K562 (cell line): Measurements from ENCODE around the gene ODAD4. TPM values are rescaled to one million over a fixed set of nuclear protein-coding genes. Genes with fewer than 3 reads are reported as not detected.

Experiments used
- ATAC-seq: fragments of 200-7000 bp; cut with Tn5 transposase; 3 replicates; pipeline ENCODE4 v1.9.1; 2020; ENCODE audit warnings: moderate library complexity
- BruUV-seq: library from RNA; stranded (reverse); fragments of 400-500 nt; replicated peaks from 2 replicates; lab custom pipeline; 2021; lab: Mats Ljungman, UMichigan
- CTCF ChIA-PET: fragments of 300-600 bp; formaldehyde crosslinking; extraction: SDS; loops from one replicate; lab custom pipeline; 2021; ENCODE audit warnings: low intra/inter-chr PET ratio; lab: Yijun Ruan, JAX
- POLR2A ChIA-PET: fragments of 300-600, 350-650 bp; sonication (Branson Sonifier 250); formaldehyde crosslinking; extraction: SDS; loops from one replicate; lab custom pipeline; 2021; ENCODE audit warnings: antibody characterized with exemption, inconsistent platforms; lab: Yijun Ruan, JAX
- DNase-seq, 4 experiments: peaks; one replicate each; pipeline versions ENCODE4 v3.0.0 to v3.0.0-alpha.2; 2011 to 2018; ENCODE audit warnings: low spot score in 3 of 4, mixed read lengths in 3 of 4; ENCODE audit errors: extremely low read depth in 1 of 4
- FAIRE-seq: peaks from 2 replicates; lab custom pipeline; 2011; peaks lifted over from hg19 to GRCh38; lab: Jason Lieb, UNC
- H2AFZ ChIP-seq: 2 replicates; pipeline ENCODE4 v1.6.0; 2011; ENCODE audit warnings: low read depth, low read length, control low read depth, inconsistent platforms
- H3K27ac ChIP-seq: fragments of 200-600 bp; 3 replicates; pipeline ENCODE4 v1.8.0; 2011; ENCODE audit warnings: low read depth, mild to moderate bottlenecking, control low read depth, inconsistent platforms, low read length, moderate library complexity, mixed read lengths; ENCODE audit errors: extremely low read depth
- H3K27me3 ChIP-seq, 2 experiments: fragments of 300-600 bp in 1 of 2; 2 replicates in 1 of 2; 3 replicates in 1 of 2; pipeline versions ENCODE4 v1.6.0 to v1.8.0; 2011; ENCODE audit warnings: inconsistent platforms in 2 of 2, low read length in 2 of 2, mild to moderate bottlenecking in 1 of 2, mixed read lengths in 1 of 2, moderate library complexity in 1 of 2; ENCODE audit not compliant: control insufficient read depth in 2 of 2, insufficient read depth in 2 of 2
- H3K36me3 ChIP-seq: fragments of 300-600 bp; 3 replicates; pipeline ENCODE4 v1.8.0; 2011; ENCODE audit warnings: mild to moderate bottlenecking, low read length, inconsistent platforms; ENCODE audit not compliant: control insufficient read depth, insufficient read depth
- H3K4me1 ChIP-seq, 2 experiments: fragments of 200-600 bp in 1 of 2; replicated peaks in 1 of 2; 2 replicates in 1 of 2; 3 replicates in 1 of 2; pipeline versions ENCODE4 v1.5.1 to v1.8.0; 2011; ENCODE audit warnings: inconsistent platforms in 2 of 2, low read length in 2 of 2, mild to moderate bottlenecking in 1 of 2, mixed read lengths in 1 of 2, moderate library complexity in 1 of 2; ENCODE audit not compliant: control insufficient read depth in 2 of 2, insufficient read depth in 2 of 2
- H3K4me2 ChIP-seq: 2 replicates; pipeline ENCODE4 v1.6.1; 2011; ENCODE audit warnings: low read length, control low read depth, inconsistent platforms, mixed read lengths; ENCODE audit not compliant: insufficient read depth
- H3K4me3 ChIP-seq: fragments of 200-600 bp; sonication (generic), shearing (Covaris generic); 2 replicates; pipeline ENCODE4 v1.5.1; 2016; ENCODE audit warnings: control low read depth, inconsistent platforms
- H3K79me2 ChIP-seq: fragments of 200-600 bp; 3 replicates; pipeline ENCODE4 v1.8.0; 2011; ENCODE audit warnings: low read length, inconsistent platforms; ENCODE audit not compliant: control insufficient read depth, insufficient read depth
- H3K9ac ChIP-seq, 2 experiments: 2 replicates each; pipeline versions ENCODE4 v1.6.0 to v1.6.1; 2011; ENCODE audit warnings: low read depth in 2 of 2, low read length in 2 of 2, control low read depth in 1 of 2, inconsistent platforms in 1 of 2, mild to moderate bottlenecking in 1 of 2, mixed read lengths in 1 of 2; ENCODE audit not compliant: insufficient read depth in 1 of 2
- H3K9me1 ChIP-seq: one replicate; pipeline ENCODE4 v1.6.0; 2011; ENCODE audit warnings: inconsistent platforms, mild to moderate bottlenecking, low read length, moderate library complexity; ENCODE audit not compliant: control insufficient read depth, insufficient read depth
- H3K9me3 ChIP-seq: replicated peaks from 2 replicates; pipeline ENCODE4 v1.5.1; 2011; ENCODE audit warnings: low read depth, low read length, inconsistent platforms; ENCODE audit not compliant: control insufficient read depth, insufficient read depth
- H4K20me1 ChIP-seq: replicated peaks from 2 replicates; pipeline ENCODE4 v1.6.1; 2011; ENCODE audit warnings: low read length, inconsistent platforms, mixed read lengths; ENCODE audit not compliant: control insufficient read depth, insufficient read depth
- CSDE1 ChIP-seq, 2 experiments: fragments of 450-650 bp; IDR thresholded peaks; 2 replicates each; pipeline ENCODE4 v1.6.1; 2016; ENCODE audit warnings: mild to moderate bottlenecking in 1 of 2
- HES1 ChIP-seq: fragments of 450-650 bp; IDR thresholded peaks from 2 replicates; pipeline ENCODE4 v1.6.1; 2016; ENCODE audit warnings: low read depth, mild to moderate bottlenecking, moderate library complexity
- MGA ChIP-seq: fragments of 450-650 bp; IDR thresholded peaks from 2 replicates; pipeline ENCODE4 v1.6.1; 2016; ENCODE audit warnings: mild to moderate bottlenecking, moderate library complexity
- MNT ChIP-seq, 2 experiments: fragments of 450-650 bp; conservative IDR thresholded peaks; 2 replicates each; pipeline ENCODE4 v1.6.1; 2017; ENCODE audit warnings: mild to moderate bottlenecking in 2 of 2, moderate library complexity in 2 of 2
- TAF1 ChIP-seq: IDR thresholded peaks from 2 replicates; pipeline ENCODE4 v1.6.1; 2011; ENCODE audit warnings: mild to moderate bottlenecking, low read length, moderate library complexity; ENCODE audit not compliant: insufficient read depth, control insufficient read depth, severe bottlenecking; ENCODE audit errors: extremely low read depth
- ZNF384 ChIP-seq: IDR thresholded peaks from 2 replicates; pipeline ENCODE4 v1.6.1; 2012; ENCODE audit warnings: low read depth, low read length, improper control_type of control experiment
- ZNF507 ChIP-seq: conservative IDR thresholded peaks from 2 replicates; pipeline ENCODE4 v1.6.1; 2017; ENCODE audit warnings: missing genetic modification characterization, missing compliant biosample characterization
- ZNF583 ChIP-seq: fragments of 250-450 bp; sonication (Bioruptor Pico); IDR thresholded peaks from 2 replicates; pipeline ENCODE4 v1.4.0; 2020
- WGBS: fragments of 100-300 bp; shearing (Covaris generic); methylation state at CpG from one replicate; pipeline ENCODE4 v1.1.6; 2016; ENCODE audit warnings: low coverage, mixed read lengths; ENCODE audit not compliant: insufficient coverage; ENCODE audit errors: missing lambda C conversion rate; 5-methylcytosine and 5-hydroxymethylcytosine counted together
- in situ Hi-C: fragments of 300-500 bp; cut with MboI; formaldehyde crosslinking; loops from 4 replicates; pipeline ENCODE4 v1.15.0; 2018; ENCODE audit warnings: inconsistent platforms, mixed read lengths
- intact Hi-C: fragments of 100-400 bp; cut with micrococcal nuclease; formaldehyde crosslinking; loops from 2 replicates; pipeline ENCODE4 v1.14.2; 2022
- polyA plus RNA-seq, 8 experiments: library from polyadenylated mRNA; depleted of rRNA in 4 of 8; stranded (reverse) in 5 of 8; unstranded in 3 of 8; fragments of >200 nt; fragmentation: Nextera tagmentation in 2 of 8; fragmentation: Illumina TruSeq in 1 of 8; extraction: Ambion mirVana in 2 of 8; extraction: Trizol in 1 of 8; gene quantifications; 2 replicates each; pipeline versions ENCODE4 v1.2.1 to v1.2.3, GENCODE V29; 2011 to 2014; ENCODE audit warnings: inconsistent platforms in 1 of 8, missing spikeins in 1 of 8
- total RNA-seq, 7 experiments: library from RNA; depleted of rRNA in 6 of 7; stranded (reverse); fragments of >200 nt in 6 of 7; fragmentation: Illumina TruSeq in 2 of 7; extraction: Trizol in 2 of 7; gene quantifications; 2 replicates each; pipeline versions ENCODE4 v1.2.1 to v1.2.3, GENCODE V29; 2011 to 2021; ENCODE audit warnings: low replicate concordance in 1 of 7

ODAD4 gene
- total and polyA plus RNA-seq, 9 of the 15 experiments (the other 6 are each of a cell fraction or from before 2014, with no cell fraction given): 0.09 to 0.98 (median 0.51) TPM

GRCh38 chr17:41904242-41904841 is 26.1 kb upstream of the ODAD4 start:
- Histone ChIP-seq H3K36me3 (peaks cover 92% of the 10 kb centered on the region), H3K9me1 (no peaks in the 10 kb centered on the region), H4K20me1 (peaks cover 4% of the 10 kb centered on the region; the same call in 1 of the 2 replicates), H2AFZ (no peak overlapping the region), H3K9me3 (no peaks in the 10 kb centered on the region), H3K27me3 (no peaks in the 10 kb centered on the region), H3K79me2 (no peaks in the 10 kb centered on the region), H3K27ac (no peak overlapping the region), H3K4me3 (no peak overlapping the region), H3K4me2 (no peak overlapping the region), H3K9ac (no peak overlapping the region), H3K4me1 (no peaks in the 10 kb centered on the region; a peak in 1 of 5 replicates)
- POLR2A ChIA-PET: interaction anchor here (0.5 to 1.3 kb wide), 3 partner anchors 14 to 57 kb away, joined by 3 to 5 read pairs (median 3); partner anchors contain the start of gene ACLY
- no TSS peak for BruUV-seq
- intact Hi-C loops (no loop called here), in situ Hi-C loops (loop anchor here (5.0 kb wide), 1 partner anchor 58 kb away; no protein-coding TSS in a partner anchor)
- ATAC-seq (no peak), FAIRE-seq (no peak), DNase-seq (no peak)
- CTCF ChIA-PET: no interaction called here
- 94% methylated on average over 7 of the region's 7 CpGs for WGBS
- TF ChIP-seq MNT (conservative IDR thresholded peaks at IDR 0.05) (no peak), ZNF507 (tag) (no peak), TAF1 (no peak), ZNF583 (CRISPR knock-in tag) (no peak), HES1 (no peak), MGA (no peak), CSDE1 (IDR thresholded peaks at IDR 0.05) (no peak), ZNF384 (no peak)
